PC-3 (cell line): ENCODE measurements around the gene TSPAN4.

Experiments
- EZH2 ChIP-seq: fragments of 300-600 bp; sonication (generic); IDR thresholded peaks from one replicate; pipeline ENCODE4 v1.6.1; 2017; ENCODE audit warnings: antibody characterized with exemption, mild to moderate bottlenecking, low read length; ENCODE audit not compliant: unreplicated experiment
- EZH2phosphoT487 ChIP-seq: fragments of 300-600 bp; sonication (generic); IDR thresholded peaks from 2 replicates; pipeline ENCODE4 v1.6.1; 2018; ENCODE audit warnings: mild to moderate bottlenecking, antibody characterized with exemption, low read length, borderline replicate concordance

DNA sequence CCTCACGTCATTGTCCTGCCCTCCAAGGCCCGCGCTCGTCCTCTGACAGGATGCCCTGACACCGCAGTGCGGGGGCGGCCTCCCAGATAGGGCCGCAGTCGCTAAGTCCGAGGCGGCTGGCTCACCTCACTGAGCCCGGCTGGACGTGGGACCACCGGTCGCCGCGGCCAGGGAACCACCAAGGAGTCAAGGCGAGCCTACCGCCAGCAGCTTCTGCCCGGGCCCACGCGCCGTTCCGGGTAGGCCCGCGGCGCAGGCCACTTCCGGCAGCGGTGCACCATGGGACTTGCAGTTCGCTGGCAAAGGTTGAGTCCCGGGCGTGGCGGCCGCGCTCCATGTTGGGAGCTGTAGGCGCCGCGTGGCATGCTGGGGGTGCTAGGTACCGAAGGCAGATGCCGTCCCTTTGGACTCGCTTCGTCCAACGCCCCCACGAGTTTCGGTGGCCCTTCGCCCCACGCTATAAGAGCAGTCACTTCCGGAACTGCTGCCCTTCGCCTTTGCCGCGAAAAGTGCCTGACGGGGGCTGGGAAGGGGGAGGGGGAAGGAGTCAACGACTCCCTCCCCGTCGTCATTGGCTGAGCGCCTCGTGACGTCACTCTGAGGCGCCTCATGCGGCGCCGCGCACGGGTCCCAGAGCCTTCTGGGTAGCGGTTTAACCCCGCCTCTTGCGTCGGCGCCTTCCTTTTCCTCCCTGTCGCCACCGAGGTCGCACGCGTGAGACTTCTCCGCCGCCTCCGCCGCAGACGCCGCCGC is 33.2 kb upstream of the TSPAN4 start, which contains the start of gene RPLP2:
- TF ChIP-seq EZH2 (no peak), EZH2phosphoT487 (no peak)
